Kidney glomerular epithelial cell (primary cell): ENCODE results near the gene MCU.
A peak's percentile ranks its signal among the peaks of the same experiment; 100 is the strongest.

Experiments used
- DNase-seq: peaks from one replicate; lab custom pipeline; 2025; lab: John Stamatoyannopoulos, UW

MCU gene

DNA sequence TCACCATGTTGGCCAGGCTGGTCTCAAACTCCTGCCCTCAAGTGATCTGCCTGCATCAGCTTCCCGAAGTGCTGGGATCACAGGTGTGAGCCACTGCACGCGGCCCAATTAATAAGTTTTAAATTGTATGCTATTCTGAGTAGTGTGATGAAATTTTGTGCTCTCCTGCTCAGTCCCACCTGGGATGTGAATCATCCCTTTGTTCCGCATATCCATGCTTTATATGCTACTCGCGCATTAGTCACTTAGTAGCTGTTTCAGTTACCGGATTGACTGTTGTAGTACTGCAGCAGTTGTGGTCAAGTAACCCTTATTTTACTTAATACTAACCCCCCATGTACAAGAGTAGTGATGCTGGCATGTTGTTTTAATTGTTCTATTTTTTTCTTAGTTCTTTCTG is 154.3 kb downstream of the MCU start:
- DNase-seq, result peak; percentile 43

DNA sequence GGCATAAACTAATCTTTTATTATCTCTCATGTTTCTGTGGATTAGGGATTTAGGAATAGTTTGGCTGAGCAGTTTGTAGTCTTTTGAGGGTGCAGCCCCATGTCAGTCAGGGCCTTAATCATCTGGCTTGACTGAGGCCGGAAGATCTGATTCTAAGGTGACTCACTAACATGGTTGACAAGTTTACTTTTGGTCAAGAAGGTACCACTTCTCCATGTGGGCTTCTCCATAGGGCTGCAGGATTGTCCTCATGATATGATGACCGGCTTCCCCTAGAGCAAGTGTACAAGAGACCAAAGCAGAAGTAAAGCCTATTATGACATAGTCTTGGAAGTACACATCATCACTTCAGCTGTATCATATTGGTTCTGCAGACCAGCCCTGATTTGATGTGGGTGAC is 155.7 kb downstream of the MCU start:
- DNase-seq, result no peak

GRCh38 chr10:72850861-72851260 is 158.9 kb downstream of the MCU start:
- no peak for DNase-seq

DNA sequence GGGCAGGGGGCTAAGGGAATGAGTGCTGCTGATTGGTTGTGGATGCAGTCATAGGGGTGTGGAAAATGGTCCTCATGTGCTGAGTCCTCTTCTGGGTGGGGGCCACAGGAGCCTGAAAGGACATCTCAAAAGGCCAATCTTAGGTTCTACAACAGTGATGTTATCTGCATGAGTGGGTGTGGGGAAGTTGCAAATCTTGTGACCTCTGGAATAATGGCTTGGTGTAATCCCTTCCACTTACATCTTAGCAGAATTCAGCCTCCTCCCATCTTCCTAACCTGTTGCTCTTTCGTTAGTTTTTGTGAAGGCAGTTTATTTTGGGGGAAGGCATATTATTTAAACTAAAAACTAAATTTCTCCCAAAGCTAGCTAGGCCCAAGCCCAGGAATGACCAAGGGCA is 159.6 kb downstream of the MCU start:
- DNase-seq, result no peak

DNA sequence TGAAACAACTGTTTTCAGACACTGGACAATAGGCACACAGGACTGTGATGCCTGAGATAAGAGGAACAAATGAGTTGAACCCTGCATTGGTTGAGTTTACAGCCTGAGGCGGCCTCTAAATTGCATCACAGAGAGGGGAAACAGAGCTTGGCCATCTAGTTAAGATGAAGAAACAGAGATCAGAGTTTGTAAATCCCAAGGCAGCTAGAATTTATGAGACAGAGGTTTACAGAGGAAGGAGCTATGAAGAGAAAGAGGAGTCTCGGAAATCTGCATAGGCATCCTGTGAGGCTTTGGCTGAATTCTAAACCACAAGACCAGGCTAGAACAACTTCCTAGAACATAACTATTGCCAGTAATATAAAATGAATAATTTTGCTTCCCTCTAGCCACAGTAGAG is 160.6 kb downstream of the MCU start:
- no peak for DNase-seq

- no peak for DNase-seq
Measured at GRCh38 chr10:72855129-72855528, 163.2 kb downstream of the MCU start.

GRCh38 chr10:72855790-72856189 is 163.8 kb downstream of the MCU start:
- DNase-seq, result no peak

GRCh38 chr10:72858067-72858466 is 166.1 kb downstream of the MCU start:
- DNase-seq, result no peak

- DNase-seq, result no peak
Measured at GRCh38 chr10:72862957-72863356, 171.0 kb downstream of the MCU start.

DNA sequence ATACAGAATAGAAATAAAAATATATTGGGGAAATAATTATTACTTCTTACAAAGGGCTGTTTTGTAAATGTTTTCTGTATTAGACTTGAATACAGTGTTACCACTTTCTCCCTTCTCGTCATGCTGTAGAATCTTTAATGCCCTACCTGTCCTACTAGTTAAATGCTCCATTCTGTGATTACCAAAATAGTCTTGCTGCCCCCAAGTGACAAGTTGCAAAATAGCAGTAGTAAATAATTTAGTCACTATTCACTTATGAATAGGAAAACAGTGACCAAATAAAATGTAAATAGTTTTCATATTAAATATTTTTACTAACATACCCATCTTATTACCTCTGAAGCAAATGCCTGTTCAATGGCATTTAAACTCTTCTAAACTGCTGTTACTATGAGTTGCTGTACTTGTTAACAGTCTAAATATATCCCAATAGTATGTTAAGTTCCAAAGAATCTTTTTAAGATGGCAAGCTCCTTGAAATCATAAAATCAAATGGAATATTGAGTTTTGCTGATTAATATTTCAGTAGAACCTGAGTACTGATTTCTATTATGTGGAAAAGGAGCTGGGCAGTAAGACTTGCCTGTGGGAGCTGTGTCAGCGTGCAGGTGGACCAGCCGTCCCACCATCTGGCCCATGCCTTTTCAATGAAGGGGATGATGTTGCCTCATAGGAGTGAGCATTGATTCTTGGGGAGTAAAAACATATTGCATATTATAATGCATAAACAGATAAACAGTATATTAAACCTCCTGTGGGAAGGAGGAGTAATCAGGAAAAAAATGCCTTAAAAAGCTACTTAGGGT is 183.5 kb downstream of the MCU start:
- peak; percentile 43 for DNase-seq

DNA sequence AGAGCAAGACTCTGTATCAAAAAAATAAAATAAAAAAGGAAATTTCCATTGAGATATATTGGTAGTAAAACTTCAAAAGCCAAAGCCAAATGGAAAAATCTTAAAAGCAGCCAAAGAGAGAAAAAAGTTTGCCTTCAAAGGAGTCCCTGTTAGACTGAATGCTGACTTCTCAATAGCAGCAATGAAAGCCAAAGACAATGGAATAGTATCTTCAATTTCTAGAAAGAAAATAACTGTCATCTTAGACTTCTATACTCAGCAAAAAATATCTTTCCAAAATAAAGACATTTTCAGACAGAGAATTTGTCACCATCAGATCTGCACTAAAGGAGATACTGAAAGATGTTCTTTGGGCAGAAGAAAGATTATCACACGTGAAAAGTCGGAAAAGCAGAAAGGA is 187.3 kb downstream of the MCU start:
- DNase-seq, result no peak

DNA sequence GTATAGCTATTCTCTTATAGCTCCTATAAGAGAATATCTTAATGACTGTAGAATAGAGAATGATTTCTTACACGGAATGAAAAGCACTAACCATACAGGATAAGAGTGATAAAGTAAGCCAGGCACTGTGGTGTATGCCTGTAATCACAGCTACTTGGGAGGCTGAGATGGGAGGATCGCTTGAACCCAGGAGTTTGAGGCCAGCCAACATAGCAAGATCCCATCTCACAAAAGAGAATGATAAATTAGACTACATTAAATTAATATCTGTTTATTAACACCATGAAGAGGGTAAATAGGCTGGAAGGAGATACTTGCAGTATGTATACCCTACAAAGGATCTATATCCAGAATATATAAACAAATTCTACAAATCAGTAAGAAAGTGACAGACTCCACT is 189.3 kb downstream of the MCU start:
- DNase-seq, result no peak

- DNase-seq, result no peak
Measured at GRCh38 chr10:72883861-72884260, 191.9 kb downstream of the MCU start.

- DNase-seq, result no peak
Measured at GRCh38 chr10:72885953-72886352, 194.0 kb downstream of the MCU start.

- no peak for DNase-seq
Measured at GRCh38 chr10:72886621-72887020, 194.7 kb downstream of the MCU start.

DNA sequence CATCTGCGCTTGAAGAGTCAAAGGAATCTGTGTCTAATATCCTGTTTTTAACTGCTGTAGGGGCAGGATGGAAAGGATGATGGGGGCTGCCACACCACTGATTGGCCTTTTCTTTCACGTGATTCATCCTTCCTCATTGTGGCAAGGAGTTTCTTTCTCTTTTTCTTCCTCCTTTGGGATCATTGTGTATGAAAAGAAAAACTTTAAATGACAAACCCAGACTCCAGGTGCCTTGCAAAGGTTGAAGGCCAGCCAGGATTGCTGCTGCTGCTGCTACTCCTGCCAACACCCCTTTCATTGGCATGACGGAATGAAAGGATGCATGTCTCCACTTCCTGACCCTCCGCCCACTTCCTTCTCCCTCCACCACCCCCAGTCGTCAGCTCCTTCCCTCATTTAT is 195.1 kb downstream of the MCU start:
- DNase-seq, result no peak

DNA sequence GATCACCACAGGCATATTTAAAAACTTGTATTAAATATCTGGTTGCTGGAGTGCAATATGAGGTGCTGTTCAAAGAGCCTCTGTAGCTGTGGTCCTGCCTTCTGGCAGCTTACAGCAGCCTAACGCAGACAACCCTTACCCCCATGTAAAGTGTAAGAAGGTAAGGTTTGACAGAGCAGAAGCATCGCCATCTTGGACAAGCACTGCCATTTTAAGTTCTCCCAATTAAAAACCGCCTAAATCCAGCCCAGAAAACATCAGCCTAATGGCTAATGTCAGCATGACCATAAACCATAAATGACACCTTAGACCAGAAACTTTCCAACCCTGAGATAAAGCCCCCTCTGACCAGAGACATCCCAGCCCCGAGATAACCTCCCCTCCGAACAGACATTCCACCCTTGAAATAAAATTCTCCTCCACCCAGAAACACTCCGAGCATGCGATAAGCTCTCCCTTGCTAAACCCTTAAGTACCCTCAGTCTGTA is 196.3 kb downstream of the MCU start:
- DNase-seq, result no peak

DNA sequence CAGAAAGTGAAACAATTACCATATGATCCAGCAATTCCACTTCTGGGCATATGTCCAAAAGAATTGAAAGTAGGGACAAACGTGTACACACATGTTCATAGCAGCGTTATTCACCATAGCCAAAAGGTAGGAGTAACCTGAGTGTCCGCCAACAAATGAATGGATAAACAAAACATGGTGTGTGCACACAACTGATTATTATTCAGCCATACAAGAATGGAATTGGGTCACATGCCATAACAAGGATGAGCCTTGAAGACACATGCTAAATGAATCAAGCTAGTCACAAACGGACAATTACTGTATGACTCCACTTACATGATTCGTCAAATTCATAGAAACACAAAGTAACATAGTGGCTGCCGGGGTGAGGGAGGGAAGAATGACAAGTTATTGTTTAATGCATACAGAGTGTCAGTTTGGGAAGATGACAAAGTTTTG is 197.5 kb downstream of the MCU start:
- no peak for DNase-seq

- no peak for DNase-seq
Measured at GRCh38 chr10:72890086-72890485, 198.1 kb downstream of the MCU start.

DNA sequence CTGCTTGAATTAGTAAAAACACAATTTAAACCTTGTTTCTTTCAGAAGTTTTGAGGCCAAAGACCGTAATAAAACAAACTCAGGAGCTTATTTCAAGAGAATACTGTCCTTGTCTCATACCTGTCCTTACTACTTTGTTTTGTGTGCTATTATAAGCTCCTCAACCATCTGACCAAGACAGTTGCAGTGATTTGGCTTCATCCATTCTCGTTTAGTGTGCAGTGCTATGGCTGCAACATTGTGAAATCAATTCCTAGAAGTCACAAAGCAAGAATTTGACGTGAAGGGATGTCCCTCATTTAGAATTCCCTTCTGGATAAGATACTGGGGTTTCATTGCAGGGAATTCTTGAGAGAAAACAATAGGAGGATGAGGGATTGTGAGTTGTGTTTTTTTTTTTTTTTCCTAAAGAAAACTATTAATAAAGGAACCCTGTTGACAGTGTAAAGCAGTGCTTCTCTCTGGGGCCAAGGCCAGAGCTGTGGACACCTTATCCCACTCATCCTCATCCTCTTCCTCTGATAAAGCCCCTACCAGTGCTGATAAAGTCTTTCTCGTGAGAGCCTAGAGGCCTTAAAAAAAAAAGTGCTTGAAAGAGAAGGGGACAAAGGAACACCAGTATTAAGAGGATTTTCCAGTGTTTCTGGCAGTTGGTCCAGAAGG is 201.3 kb downstream of the MCU start, which contains the start of gene OIT3:
TSS of gene OIT3 (plus strand) at position 604 of the 663 bp plus-strand sequence. CDS start 60 bp downstream, outside the sequence.
- DNase-seq, result no peak

DNA sequence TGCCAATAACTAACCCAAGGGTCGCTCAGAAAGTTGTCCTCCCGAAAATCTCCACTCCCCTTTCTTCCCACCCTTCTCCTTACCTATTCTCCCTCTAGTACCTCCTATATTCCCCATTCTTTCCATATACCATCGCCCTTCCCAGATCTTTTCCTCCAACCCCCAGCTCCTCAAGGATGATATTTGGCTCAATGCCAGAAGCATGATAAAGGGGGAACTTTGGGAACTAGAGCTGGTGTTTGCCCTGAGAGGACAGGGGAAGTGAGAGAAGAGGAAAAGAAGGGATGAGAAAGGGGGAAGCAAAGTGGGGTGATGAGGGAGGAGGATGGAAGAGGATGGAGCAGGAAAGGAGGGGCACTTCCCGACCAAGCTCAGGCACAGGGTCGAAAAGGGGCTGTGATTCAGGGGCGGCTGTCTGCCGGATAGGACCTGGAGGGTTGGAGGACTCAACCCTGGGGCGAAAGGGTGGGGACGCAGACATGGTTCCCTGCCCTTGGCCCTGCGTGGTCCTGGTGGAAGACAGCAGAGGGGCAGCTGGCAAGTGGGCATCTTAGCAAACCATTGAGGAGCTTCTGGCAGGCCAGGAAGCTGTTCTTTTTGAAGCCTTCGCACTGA is 203.4 kb downstream of the MCU start:
- DNase-seq, result no peak

- no peak for DNase-seq
Measured at GRCh38 chr10:72898616-72899015, 206.7 kb downstream of the MCU start.

DNA sequence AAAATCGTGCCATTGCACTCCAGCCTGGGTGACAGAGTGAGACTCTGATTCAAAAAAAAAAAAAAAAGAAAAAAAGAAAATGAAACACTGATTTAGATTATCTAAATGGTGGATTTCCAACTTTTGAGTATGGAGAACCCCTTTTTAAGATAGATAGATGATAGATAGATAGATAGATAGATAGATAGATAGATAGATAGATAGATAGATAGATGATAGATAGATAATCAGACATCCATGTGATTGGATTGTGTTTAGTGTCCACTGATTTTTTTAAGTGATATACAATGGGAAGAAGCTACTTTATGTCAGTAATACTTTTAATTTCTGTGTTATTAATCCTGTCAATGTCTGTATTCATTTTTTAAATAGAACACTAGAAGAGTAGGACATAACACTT is 207.6 kb downstream of the MCU start:
- DNase-seq, result no peak
